Heart right ventricle (tissue), 16 donors: ENCODE measurements around the gene NME5. TPM values are rescaled to one million over a fixed set of nuclear protein-coding genes. Genes with fewer than 3 reads are reported as not detected.

ENCODE experiments used
- ATAC-seq, 8 donors: fragments of 200-7000 bp; cut with Tn5 transposase; one replicate each; pipeline ENCODE4 v1.9.1; 2020; ENCODE audit warnings: mild to moderate bottlenecking in 8 of 8, moderate library complexity in 8 of 8, moderate number of reproducible peaks in 1 of 8
- DNase-seq, 2 donors: peaks; one replicate each; pipeline ENCODE4 v3.0.0-alpha.2; 2020
- H3K27ac ChIP-seq, 10 donors: fragments of 200-600 bp; sonication (generic) in 2 of 10; one replicate each; pipeline versions ENCODE4 v1.5.0 to v1.8.0; 2020 to 2022; ENCODE audit warnings: mild to moderate bottlenecking in 3 of 10
- H3K27me3 ChIP-seq, 7 donors: fragments of 200-600 bp; one replicate each; pipeline ENCODE4 v1.8.0; 2021 to 2022; ENCODE audit warnings: mild to moderate bottlenecking in 2 of 7
- H3K36me3 ChIP-seq, 9 donors: fragments of 200-600 bp; sonication (generic) in 1 of 9; one replicate each; pipeline versions ENCODE4 v1.5.0 to v1.8.0; 2020 to 2022; ENCODE audit warnings: mild to moderate bottlenecking in 2 of 9
- H3K4me1 ChIP-seq, 9 donors: fragments of 200-600 bp; sonication (generic) in 1 of 9; one replicate each; pipeline versions ENCODE4 v1.5.0 to v1.8.0; 2020 to 2022; ENCODE audit warnings: mild to moderate bottlenecking in 4 of 9
- H3K4me3 ChIP-seq, 10 donors: fragments of 200-600 bp; sonication (generic) in 2 of 10; one replicate each; pipeline versions ENCODE4 v1.5.0 to v1.8.0; 2020 to 2022; ENCODE audit warnings: mild to moderate bottlenecking in 7 of 10, moderate library complexity in 2 of 10
- H3K9me3 ChIP-seq, 11 donors: fragments of 200-600 bp in 10 of 11; sonication (generic) in 2 of 11; one replicate each; pipeline versions ENCODE4 v1.5.0 to v1.8.0; 2013 to 2022; ENCODE audit warnings: mild to moderate bottlenecking in 2 of 11, control low read depth in 1 of 11, moderate library complexity in 1 of 11
- WGBS, 2 donors: extraction: QIAGEN DNeasy Blood & Tissue Kit; methylation state at CpG; one replicate each; pipeline ENCODE4 v1.1.7; 2013; ENCODE audit warnings: inconsistent platforms in 1 of 2; 5-methylcytosine and 5-hydroxymethylcytosine counted together
- intact Hi-C, 10 donors: fragments of 100-400 bp; cut with DNase I; formaldehyde crosslinking; loops; one replicate each; pipeline versions ENCODE4 v1.11.1 to v1.14.2; 2022
- polyA plus RNA-seq, 2 donors: library from polyadenylated mRNA; stranded (reverse); fragments of 200-250 nt; gene quantifications; one replicate each; pipeline ENCODE4 v1.2.3, GENCODE V29; 2013
- total RNA-seq, 10 donors: library from RNA; stranded (reverse); fragmentation: NEBNext Ultra II Directional in 3 of 10; extraction: Animal tissue kit (Norgen Biotek cat#: 25700) in 3 of 10; gene quantifications; one replicate each; pipeline versions ENCODE4 v1.2.1 to v1.2.4, GENCODE V29; 2021 to 2023
- TF ChIP-seq, protein P1 (sequence below), 9 donors: fragments of 200-600 bp; sonication (generic) in 2 of 9; IDR thresholded peaks; one replicate each; pipeline versions ENCODE4 v1.5.0 to v1.8.0; 2021 to 2022; ENCODE audit warnings: antibody characterized with exemption in 9 of 9, mild to moderate bottlenecking in 5 of 9, moderate library complexity in 1 of 9
- donor health status: Arrhythmogenic right ventricular cardiomyopathy.
- donor health status: ischemic (EF 13 %, LVEDD 7.1; RV severe dilation, severe dysfunction).
- donor health status: healthy with polysubstance abuse.
- donor health status: DM: no; HTN: yes; CAD: no.
- donor health status: DM: no; HTN: no; CAD: no.
- donor health status: ischemic (EF 25% LVEDD 6.9; RV normal size, moderate dysfunction).
- donor health status: ischemic (EF 25% LVEDD 5.7; RV mildly dilated, moderate dysfunction).
- donor health status: healthy.
- donor health status: DM: yes; HTN: yes; CAD: no.
- donor health status: Ischemic cardiomyopathy.
- donor health status: ischemic (EF 35%, LVEDD 5.7; RV mildly dilated, moderate dysfunction).
- donor health status: nonischemic (EF 11% LVEDD 7.7; RV severe dilation, severe dysfunction).
- donor health status: DM: yes; HTN: yes; CAD: no.
- donor health status: PGD.
- donor health status: ischemic (EF 29% LVEDD 5.4; RV normal size, mild dysfunction).
- donor health status: nonischemic (EF 23%, LVEDD 6.1; RV moderate dilation, normal function).

NME5 gene
- total and polyA plus RNA-seq, 12 donors = 2.0 to 9.4 (median 3.9) TPM

DNA sequence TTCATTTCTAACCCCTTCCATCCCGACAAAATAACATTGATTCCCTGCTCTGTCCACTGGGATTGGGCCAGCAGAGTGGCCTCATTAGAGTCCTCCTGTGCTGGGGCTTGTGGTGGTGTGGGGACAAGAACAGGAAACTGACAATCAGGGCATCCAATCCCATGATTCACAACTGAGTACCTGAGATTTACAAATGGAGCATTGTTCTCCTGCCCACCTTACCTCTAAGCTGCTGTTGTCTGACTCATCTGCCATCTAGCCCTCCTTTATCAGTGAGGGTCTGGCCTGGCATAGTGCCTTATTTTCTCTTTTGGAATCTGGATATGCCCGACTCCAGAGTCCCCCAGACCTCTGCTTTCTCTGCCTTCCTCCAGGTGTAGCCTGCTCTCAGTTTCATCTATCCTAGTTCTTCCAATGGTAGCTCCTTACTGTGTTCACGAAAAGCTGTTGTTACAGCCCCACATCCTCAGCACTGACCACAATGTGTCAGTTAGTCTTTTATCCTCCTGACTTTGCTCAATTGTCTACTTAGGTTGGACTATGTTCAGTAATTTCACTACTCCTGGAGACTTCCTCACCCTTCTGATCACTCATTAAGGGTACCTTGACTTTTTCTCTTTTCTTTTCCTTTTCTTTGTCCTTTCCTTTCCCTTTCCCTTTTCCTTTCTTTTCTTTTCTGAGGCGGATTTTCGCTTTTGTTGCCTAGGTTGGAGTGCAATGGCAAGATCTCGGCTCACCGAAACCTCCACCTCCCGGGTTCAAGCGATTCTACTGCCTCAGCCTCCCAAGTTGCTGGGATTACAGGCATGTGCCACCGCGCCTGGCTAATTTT, 42.0 kb downstream of the NME5 start:
- DNase-seq (no peak), ATAC-seq (no peak)
- no peak overlapping the region for H3K27ac ChIP-seq
- no peaks in the 10 kb centered on the region for H3K4me1 ChIP-seq
- H3K36me3 ChIP-seq = no peaks in the 10 kb centered on the region
- intact Hi-C loops = no loop called here
- no peaks in the 10 kb centered on the region for H3K9me3 ChIP-seq
- TF ChIP-seq, protein P1, sequence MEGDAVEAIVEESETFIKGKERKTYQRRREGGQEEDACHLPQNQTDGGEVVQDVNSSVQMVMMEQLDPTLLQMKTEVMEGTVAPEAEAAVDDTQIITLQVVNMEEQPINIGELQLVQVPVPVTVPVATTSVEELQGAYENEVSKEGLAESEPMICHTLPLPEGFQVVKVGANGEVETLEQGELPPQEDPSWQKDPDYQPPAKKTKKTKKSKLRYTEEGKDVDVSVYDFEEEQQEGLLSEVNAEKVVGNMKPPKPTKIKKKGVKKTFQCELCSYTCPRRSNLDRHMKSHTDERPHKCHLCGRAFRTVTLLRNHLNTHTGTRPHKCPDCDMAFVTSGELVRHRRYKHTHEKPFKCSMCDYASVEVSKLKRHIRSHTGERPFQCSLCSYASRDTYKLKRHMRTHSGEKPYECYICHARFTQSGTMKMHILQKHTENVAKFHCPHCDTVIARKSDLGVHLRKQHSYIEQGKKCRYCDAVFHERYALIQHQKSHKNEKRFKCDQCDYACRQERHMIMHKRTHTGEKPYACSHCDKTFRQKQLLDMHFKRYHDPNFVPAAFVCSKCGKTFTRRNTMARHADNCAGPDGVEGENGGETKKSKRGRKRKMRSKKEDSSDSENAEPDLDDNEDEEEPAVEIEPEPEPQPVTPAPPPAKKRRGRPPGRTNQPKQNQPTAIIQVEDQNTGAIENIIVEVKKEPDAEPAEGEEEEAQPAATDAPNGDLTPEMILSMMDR (IDR thresholded peaks at IDR 0.05) = no peak
- WGBS, 2 donors = 89 to 90% methylated on average over 11 of the region's 11 CpGs
- H3K4me3 ChIP-seq = no peak overlapping the region
- H3K27me3 ChIP-seq = peaks cover 0 to 26% (median 3%) of the 10 kb centered on the region in 7 donors

DNA sequence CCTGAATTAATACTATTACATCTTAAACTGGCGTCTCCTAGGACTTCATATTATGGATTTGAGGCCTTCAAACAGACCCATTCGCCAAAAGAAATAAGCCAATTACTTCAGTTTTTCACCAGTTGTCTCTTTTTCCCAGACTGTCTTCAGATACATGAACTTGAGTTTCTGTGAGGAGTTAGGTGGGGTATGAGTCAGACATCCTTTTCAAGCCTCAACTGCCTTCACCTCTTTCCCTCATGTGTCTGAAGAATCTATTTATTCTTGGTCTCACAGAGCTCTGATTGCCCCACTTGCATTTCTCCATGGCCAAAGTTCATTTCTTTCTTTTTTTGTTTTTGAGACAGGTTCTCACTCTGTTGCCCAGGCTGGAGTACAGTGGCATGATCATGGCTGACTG, 42.9 kb downstream of the NME5 start:
- no peak for DNase-seq
- no peak for ATAC-seq
- 82 to 85% methylated on average over 2 of the region's 2 CpGs for whole genome bisulfite sequencing, 2 donors

DNA sequence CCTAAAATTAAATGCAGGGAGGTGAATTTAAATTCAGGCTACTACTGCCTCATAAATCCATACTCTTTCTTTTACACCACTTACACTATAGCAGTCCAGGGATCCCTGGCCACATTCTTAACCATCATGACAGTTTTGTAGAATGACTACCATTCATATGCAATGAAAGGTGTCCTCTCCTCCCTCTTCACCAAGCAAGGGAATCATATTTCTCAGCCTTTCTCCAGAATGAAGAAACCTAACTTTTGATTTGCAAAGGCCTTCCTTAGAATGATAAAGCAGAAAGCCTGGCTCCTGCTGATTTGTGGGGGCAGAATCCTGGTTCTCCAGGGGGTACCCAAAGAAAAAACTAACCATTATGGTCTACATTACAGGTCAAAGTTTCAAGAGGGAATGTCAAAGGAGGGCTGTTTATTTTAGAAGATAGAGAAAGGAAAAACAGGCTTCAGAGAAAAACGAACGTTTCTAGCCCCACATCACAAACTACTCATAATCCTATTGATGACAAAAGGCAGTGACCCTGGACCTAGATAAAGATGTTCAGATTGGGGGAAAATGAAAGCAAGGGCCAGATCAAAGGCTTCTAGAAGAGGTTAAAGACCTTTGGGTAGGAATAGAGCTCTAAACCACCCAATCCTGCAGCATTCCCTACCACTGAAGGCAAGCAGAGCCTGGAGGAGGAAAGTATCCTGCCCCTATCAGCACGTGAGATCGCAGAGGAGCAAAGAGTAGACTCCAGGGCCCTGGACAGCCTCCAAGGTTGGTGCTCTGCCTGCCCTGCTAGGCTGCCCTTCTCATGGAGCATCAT, 43.9 kb downstream of the NME5 start:
- no peaks in the 10 kb centered on the region for H3K9me3 ChIP-seq
- peaks cover 0 to 23% (median 12%) of the 10 kb centered on the region in 7 donors for H3K27me3 ChIP-seq
- intact Hi-C loops = no loop called here
- H3K4me1 ChIP-seq = no peaks in the 10 kb centered on the region
- H3K27ac ChIP-seq = no peak overlapping the region
- TF ChIP-seq, protein P1 (IDR thresholded peaks at IDR 0.05) = no peak
- WGBS, 2 donors = 44 to 46% methylated on average over 4 of the region's 4 CpGs
- no peaks in the 10 kb centered on the region for H3K36me3 ChIP-seq
- no peak for DNase-seq
- ATAC-seq = no peak
- no peak overlapping the region for H3K4me3 ChIP-seq

More for the DNA sequence above, 42.9 kb downstream of the NME5 start:
- H3K27ac ChIP-seq = no peak overlapping the region
- no peaks in the 10 kb centered on the region for H3K36me3 ChIP-seq
- H3K4me1 ChIP-seq = no peaks in the 10 kb centered on the region
- no peak overlapping the region for H3K4me3 ChIP-seq
- TF ChIP-seq, protein P1 (IDR thresholded peaks at IDR 0.05) = no peak
- H3K9me3 ChIP-seq = no peaks in the 10 kb centered on the region
- peaks cover 0 to 30% (median 6%) of the 10 kb centered on the region in 7 donors for H3K27me3 ChIP-seq
- intact Hi-C loops = no loop called here

DNA sequence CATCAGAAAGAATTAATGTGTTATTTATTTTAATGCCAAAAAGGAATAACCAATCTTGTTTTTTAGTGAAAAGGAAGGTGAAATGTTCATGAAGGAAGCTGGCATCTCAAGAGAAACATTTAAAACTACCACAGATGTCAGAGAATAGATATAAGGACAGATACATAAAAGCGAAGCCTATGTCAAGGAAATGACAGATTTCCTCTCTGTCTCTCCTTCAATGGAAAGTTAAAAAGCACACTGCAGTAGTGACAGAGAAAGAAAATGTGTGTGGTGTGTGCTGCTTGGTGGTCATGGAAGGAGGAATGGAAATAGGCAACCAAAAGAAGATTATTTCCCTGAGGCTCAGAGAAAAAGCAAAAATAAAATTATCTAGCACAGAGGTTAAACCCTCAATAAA, 46.2 kb downstream of the NME5 start:
- no peak overlapping the region for H3K27ac ChIP-seq
- 47 to 62% methylated on average over 1 of the region's 1 CpG for WGBS, 2 donors
- H3K4me3 ChIP-seq = no peak overlapping the region
- no peaks in the 10 kb centered on the region for H3K4me1 ChIP-seq
- ATAC-seq (no peak), DNase-seq (no peak)
- no peaks in the 10 kb centered on the region for H3K9me3 ChIP-seq
- intact Hi-C loops = no loop called here
- no peaks in the 10 kb centered on the region for H3K36me3 ChIP-seq
- TF ChIP-seq, protein P1 (IDR thresholded peaks at IDR 0.05) = no peak
- peaks cover 0 to 15% (median 9%) of the 10 kb centered on the region in 7 donors for H3K27me3 ChIP-seq
